ENCODE results near the gene C20orf96.

Gene C20orf96

DNA sequence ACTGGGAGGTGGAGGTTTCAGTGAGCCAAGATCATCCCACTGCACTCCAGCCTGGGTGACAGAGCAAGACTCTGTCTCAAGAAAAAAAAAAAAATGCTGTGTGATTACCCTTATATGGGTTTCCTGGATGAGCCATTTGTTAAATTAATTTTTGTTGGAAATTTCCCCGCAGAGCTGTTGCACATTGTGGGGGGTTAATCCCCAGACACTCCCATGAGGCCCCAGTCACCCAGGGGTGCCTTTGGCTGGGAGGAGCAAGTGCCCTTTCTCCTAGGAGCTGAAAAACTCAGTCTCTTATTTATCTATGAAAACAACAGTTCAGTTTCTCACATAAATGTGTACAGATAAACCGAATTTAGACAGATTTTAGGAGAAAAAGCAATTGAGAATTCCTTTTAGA lies 37.7 kb downstream of the C20orf96 start:
- TF ChIP-seq, protein P1, sequence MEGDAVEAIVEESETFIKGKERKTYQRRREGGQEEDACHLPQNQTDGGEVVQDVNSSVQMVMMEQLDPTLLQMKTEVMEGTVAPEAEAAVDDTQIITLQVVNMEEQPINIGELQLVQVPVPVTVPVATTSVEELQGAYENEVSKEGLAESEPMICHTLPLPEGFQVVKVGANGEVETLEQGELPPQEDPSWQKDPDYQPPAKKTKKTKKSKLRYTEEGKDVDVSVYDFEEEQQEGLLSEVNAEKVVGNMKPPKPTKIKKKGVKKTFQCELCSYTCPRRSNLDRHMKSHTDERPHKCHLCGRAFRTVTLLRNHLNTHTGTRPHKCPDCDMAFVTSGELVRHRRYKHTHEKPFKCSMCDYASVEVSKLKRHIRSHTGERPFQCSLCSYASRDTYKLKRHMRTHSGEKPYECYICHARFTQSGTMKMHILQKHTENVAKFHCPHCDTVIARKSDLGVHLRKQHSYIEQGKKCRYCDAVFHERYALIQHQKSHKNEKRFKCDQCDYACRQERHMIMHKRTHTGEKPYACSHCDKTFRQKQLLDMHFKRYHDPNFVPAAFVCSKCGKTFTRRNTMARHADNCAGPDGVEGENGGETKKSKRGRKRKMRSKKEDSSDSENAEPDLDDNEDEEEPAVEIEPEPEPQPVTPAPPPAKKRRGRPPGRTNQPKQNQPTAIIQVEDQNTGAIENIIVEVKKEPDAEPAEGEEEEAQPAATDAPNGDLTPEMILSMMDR (IDR thresholded peaks at IDR 0.05; ENCODE audit: insufficient read depth, missing control alignments), result no peak
- FAIRE-seq (no peak), DNase-seq (ENCODE audit: insufficient read length, low spot score) (no peak)

DNA sequence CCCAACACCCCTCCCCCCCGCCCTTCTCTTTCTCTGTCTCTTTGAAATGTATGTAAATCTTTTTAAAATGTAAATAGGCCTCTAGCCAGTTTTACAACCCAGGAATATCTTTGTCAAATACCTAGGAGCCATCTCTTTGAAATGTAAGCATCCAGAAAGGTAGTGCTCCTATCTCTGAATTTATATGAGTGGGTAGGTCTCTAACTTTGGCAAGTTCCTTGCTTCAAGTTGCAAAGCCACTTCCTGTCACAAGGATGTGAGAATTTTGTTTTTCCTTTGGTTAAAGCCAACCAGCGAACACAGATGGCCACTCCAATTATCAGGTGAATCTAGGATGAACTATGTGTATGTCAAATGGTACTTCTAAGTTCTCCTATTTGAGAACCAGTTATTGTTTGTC lies 39.2 kb downstream of the C20orf96 start:
- TF ChIP-seq, protein P1 (IDR thresholded peaks at IDR 0.05; ENCODE audit: insufficient read depth, missing control alignments), result no peak
- no peak for DNase-seq (ENCODE audit: insufficient read length, low spot score)
- FAIRE-seq, result no peak

DNA sequence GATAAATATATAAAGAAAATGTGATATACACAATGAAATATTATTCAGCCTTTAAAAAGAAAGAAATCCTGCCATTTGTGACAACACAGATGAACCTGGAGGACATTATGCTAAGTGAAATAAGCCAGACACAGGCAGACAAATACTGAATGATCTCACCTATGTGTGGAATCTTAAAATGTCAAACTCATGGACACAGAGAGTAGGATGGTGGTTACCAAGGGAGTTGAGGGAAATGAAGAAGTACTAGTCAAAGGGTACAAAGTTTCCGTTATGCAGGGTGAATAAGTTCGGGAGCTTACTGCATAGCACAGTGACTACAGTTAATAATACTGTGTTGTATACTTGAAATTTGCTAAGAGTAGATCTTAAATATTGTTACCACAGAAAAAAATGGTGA lies 47.6 kb downstream of the C20orf96 start:
- DNase-seq (ENCODE audit: insufficient read length, low spot score), result no peak
- FAIRE-seq, result no peak
- TF ChIP-seq, protein P1 (IDR thresholded peaks at IDR 0.05; ENCODE audit: insufficient read depth, missing control alignments), result no peak

DNA sequence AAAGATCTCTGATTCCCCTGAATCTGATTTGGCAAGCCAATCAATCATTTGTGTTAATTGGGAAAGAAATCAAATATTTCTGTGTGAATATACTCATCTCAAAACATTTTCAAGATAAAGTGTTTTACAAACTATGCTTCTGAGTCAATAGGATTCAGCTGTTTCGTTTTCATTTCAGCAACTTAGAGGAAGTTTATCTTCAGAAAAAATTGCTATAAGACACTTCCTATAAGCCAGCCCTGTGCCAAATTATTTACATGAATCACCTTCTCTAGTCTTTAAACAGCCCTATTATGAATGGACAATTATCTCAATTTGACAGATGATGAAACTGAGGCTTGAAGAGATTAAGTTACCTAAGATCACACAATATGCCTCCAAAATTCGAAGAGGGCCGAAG lies 52.6 kb downstream of the C20orf96 start:
- TF ChIP-seq, protein P1 (IDR thresholded peaks at IDR 0.05; ENCODE audit: insufficient read depth, missing control alignments), result no peak
- FAIRE-seq, result no peak
- DNase-seq (ENCODE audit: insufficient read length, low spot score), result no peak

DNA sequence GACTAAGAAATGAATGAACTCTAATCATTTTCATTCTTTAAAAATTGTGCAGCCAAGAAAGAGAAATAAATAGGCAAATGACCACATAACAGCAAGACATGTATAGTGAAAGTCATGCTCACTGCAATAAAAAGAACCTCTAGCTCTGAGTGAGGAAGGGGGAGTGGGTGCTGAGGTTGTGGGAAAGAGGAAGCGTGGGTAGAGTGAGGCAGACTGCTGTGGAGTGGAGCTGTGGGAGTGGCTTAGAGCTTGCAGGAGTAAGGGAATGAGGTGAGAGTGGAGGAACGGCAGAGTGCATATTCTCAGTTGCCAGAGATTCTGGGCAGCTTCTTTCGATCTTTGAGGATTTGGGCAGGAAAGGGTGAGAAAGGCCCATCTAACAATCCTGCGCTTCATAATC lies 53.1 kb downstream of the C20orf96 start:
- FAIRE-seq (no peak), DNase-seq (ENCODE audit: insufficient read length, low spot score) (no peak)
- TF ChIP-seq, protein P1 (IDR thresholded peaks at IDR 0.05; ENCODE audit: insufficient read depth, missing control alignments), result no peak

DNA sequence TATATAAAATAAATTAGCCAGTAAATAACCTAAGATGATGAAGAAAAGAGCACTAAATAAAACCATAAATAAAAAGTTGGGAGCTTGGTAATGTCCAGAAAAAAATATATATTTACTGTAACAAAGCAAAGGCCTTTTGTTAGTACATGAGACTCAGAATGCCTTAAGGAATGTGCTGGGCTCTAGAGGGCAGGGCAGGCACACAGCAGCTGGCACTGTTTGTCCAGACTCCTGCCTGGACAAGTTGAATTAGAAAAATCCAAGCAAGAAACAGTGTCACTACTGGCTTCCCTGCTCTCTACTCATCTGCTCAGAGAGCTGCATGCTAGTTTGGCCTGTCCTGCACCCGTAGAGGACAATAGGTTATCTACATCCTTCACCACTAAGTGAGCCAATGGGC lies 54.7 kb downstream of the C20orf96 start:
- DNase-seq (ENCODE audit: insufficient read length, low spot score), result no peak
- FAIRE-seq, result no peak
- TF ChIP-seq, protein P1 (IDR thresholded peaks at IDR 0.05; ENCODE audit: insufficient read depth, missing control alignments), result peak; percentile 28

DNA sequence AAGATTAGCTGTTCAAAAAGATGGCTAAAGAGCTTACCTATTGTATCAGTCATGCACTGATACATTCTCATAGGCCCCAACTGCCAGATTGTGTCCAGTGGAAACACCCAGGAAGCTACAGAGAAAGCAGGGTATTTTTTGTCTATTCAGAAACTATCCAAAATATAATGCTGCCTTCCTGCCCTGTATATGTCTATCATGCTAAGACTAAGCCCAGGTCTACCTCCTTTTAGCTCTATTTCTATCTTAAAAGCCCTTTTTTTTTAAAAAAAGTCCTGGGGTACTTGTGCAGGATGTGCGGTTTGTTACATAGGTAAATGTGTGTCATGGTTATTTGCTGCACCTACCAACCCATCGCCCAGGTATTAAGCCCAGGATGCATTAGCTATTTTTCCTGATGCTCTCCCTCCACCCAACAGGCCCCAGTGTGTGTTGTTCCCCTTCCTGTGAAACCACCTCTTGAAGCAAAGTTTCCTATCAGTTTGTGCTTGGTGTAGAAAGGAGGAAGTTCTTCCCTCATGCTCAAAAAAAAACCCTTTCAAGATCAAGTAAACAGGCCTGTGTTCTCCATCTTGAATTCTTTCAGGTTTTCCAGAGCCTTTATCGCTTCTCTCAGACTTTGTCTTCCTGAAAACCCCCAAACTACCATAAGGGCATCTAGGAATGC lies 63.0 kb downstream of the C20orf96 start:
- TF ChIP-seq, protein P1 (IDR thresholded peaks at IDR 0.05; ENCODE audit: insufficient read depth, missing control alignments), result no peak
- FAIRE-seq (no peak), DNase-seq (ENCODE audit: insufficient read length, low spot score) (no peak)
